Nephron progenitor cell (in vitro differentiated cells): Measurements from ENCODE around the gene SPDYA.

Source experiments
- DNase-seq: peaks from one replicate; pipeline ENCODE4 v3.0.0; 2021
- H3K27ac Mint-ChIP-seq: 2 replicates; pipeline ENCODE4 v1.8.0; 2021; ENCODE audit warnings: mild to moderate bottlenecking, moderate library complexity, mixed read lengths
- H3K27me3 Mint-ChIP-seq: 2 replicates; pipeline ENCODE4 v1.8.0; 2021; ENCODE audit warnings: mild to moderate bottlenecking, low read depth, mixed read lengths; ENCODE audit not compliant: poor library complexity
- H3K36me3 Mint-ChIP-seq: 2 replicates; pipeline ENCODE4 v1.8.0; 2021; ENCODE audit warnings: low read depth, mixed read lengths
- H3K4me1 Mint-ChIP-seq: 2 replicates; pipeline ENCODE4 v1.8.0; 2021; ENCODE audit warnings: mixed read lengths
- H3K4me3 Mint-ChIP-seq: 2 replicates; pipeline ENCODE4 v1.8.0; 2021; ENCODE audit warnings: mild to moderate bottlenecking, moderate library complexity, mixed read lengths
- H3K9me3 Mint-ChIP-seq: 2 replicates; pipeline ENCODE4 v1.8.0; 2021; ENCODE audit warnings: mild to moderate bottlenecking, moderate library complexity, mixed read lengths
- TF ChIP-seq, protein P1 (sequence below): fragments of 200-600 bp; sonication (generic); IDR thresholded peaks from 2 replicates; pipeline ENCODE4 v1.5.0; 2021; ENCODE audit warnings: antibody characterized with exemption

The SPDYA gene

DNA sequence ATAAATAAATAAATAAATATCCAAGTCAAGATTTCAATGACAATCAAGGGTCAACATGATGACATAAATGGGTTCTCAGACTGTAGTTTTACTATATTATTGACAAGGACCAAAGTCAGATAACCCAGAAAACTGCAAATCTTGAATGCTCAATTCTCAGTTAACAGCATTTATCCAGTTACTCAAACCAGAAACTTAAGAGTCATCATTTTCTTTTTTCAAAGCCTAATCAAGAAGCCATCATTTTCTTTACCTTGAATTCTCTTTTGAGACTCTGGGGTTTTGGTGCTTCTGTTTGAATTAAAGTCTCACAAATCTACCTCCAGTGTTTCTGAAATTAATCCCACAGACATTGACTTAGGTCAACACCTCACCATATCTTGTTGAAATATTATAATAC is 45.3 kb downstream of the SPDYA start:
- peaks cover 49% of the 10 kb centered on the region for H3K36me3 Mint-ChIP-seq
- H3K4me3 Mint-ChIP-seq, result no peak overlapping the region
- H3K27ac Mint-ChIP-seq, result no peak overlapping the region
- no peaks in the 10 kb centered on the region for H3K27me3 Mint-ChIP-seq
- TF ChIP-seq, protein P1, sequence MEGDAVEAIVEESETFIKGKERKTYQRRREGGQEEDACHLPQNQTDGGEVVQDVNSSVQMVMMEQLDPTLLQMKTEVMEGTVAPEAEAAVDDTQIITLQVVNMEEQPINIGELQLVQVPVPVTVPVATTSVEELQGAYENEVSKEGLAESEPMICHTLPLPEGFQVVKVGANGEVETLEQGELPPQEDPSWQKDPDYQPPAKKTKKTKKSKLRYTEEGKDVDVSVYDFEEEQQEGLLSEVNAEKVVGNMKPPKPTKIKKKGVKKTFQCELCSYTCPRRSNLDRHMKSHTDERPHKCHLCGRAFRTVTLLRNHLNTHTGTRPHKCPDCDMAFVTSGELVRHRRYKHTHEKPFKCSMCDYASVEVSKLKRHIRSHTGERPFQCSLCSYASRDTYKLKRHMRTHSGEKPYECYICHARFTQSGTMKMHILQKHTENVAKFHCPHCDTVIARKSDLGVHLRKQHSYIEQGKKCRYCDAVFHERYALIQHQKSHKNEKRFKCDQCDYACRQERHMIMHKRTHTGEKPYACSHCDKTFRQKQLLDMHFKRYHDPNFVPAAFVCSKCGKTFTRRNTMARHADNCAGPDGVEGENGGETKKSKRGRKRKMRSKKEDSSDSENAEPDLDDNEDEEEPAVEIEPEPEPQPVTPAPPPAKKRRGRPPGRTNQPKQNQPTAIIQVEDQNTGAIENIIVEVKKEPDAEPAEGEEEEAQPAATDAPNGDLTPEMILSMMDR, result no peak
- H3K9me3 Mint-ChIP-seq, result no peaks in the 10 kb centered on the region
- H3K4me1 Mint-ChIP-seq, result no peaks in the 10 kb centered on the region
- DNase-seq, result no peak

DNA sequence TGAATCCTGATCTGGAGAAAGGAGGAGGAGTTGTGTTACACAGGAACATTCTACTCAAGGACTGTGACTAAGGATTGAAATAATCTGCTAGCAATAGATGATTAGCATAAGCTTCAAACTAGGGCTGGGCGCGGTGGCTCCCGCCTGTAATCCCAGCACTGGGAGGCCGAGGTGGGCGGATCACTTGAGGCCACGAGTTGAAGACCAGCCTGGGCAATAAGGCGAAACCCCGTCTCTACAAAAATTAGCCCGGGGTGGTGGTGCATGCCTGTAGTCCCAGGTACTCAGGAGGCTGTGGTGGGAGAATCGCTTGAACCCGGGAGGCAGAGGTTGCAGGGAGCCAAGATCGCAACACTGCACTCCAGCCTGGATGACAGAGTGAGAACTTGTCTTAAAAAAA is 58.0 kb downstream of the SPDYA start:
- TF ChIP-seq, protein P1, result no peak
- DNase-seq, result peak; percentile 10
- Mint-ChIP-seq H3K27me3 (peaks cover 22% of the 10 kb centered on the region), H3K36me3 (peaks cover 25% of the 10 kb centered on the region), H3K27ac (no peak overlapping the region), H3K4me1 (peaks cover 36% of the 10 kb centered on the region), H3K9me3 (no peaks in the 10 kb centered on the region), H3K4me3 (peak overlapping the region; percentile 100)

DNA sequence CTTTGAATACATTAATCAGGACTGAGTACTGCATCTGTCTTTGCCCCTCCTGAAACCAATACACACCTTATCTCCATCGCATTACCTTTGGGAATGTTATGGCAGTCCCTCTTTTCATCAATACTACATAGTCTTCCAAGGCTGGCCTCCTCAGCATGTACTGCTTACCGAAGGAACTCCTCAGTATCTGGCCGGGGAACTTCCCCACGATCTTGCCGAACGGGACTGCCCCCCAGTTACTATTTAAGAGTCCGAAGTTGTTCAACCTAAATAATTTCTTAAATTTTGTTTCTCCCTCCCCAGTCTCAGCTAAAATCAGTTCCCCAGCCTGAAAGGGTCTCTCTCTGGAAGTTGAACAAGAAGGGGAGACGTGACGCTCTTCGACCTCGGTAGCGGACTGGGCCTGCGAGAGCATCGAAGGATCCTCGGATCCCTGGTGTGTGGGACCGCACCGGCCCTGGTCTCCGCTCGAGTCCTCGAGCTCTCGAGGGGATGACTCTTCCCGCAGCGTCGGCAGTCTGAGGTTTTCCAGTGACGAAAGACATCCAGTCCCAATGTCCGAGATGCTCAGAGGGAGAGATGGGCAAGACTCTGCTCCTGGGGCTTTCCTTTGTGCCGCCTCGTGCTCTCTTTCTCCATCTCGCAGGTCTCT is 59.0 kb downstream of the SPDYA start:
- H3K4me1 Mint-ChIP-seq, result peaks cover 36% of the 10 kb centered on the region
- peak overlapping the region; percentile 100 for H3K4me3 Mint-ChIP-seq
- DNase-seq, result no peak
- peak overlapping the region; percentile 99 for H3K27ac Mint-ChIP-seq
- peaks cover 18% of the 10 kb centered on the region for H3K36me3 Mint-ChIP-seq
- TF ChIP-seq, protein P1, result no peak
- peaks cover 30% of the 10 kb centered on the region for H3K27me3 Mint-ChIP-seq
- no peaks in the 10 kb centered on the region for H3K9me3 Mint-ChIP-seq

DNA sequence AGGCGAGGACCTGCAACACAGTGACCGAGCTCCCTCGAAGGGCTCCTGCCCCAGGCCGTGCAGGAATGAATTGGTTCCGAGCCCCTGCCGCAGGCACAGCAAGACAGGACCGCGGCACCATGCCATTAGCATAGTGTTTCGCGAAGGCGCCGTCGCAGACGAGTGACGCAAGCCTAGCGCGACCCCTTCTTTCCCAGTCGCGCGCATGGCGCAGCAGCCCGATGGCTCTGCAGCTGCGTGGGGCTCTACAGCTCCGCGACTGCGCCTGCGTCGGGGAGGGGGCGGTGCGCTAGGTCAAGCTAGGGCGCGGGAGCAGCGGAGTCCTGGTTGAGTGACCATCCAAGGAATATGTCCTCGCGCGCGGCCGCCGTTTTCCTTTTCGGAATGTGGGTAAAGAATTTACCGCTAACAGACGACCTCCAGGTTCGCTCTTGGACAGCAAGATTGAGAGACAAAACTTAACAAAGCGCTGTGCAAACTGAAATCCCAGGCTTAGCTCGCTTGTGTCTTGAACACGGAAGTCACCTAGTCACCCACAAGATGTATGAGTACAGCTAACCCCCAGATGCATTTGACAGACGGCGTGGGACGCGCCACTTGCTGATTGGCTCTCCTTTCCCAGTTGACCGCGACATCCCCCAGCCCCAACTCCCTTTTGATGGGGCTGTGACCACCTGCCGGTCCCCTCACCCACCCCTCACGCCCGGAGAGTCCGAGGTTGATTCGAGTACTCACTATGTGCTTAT is 59.7 kb downstream of the SPDYA start, which contains the start of gene TRMT61B:
Gene TRMT61B, minus strand, starts transcription at position 164 of the 746 bp plus-strand sequence. Its CDS starts 32 bp downstream, at position 132.
- H3K36me3 Mint-ChIP-seq, result peaks cover 12% of the 10 kb centered on the region
- H3K9me3 Mint-ChIP-seq, result no peaks in the 10 kb centered on the region
- TF ChIP-seq, protein P1, result no peak
- H3K4me3 Mint-ChIP-seq, result peak within 1 kb of the TSS; percentile 100
- H3K27me3 Mint-ChIP-seq, result peaks cover 35% of the 10 kb centered on the region
- peak; percentile 99 for DNase-seq
- H3K4me1 Mint-ChIP-seq, result peaks cover 32% of the 10 kb centered on the region
- H3K27ac Mint-ChIP-seq, result peak within 1 kb of the TSS; percentile 99

DNA sequence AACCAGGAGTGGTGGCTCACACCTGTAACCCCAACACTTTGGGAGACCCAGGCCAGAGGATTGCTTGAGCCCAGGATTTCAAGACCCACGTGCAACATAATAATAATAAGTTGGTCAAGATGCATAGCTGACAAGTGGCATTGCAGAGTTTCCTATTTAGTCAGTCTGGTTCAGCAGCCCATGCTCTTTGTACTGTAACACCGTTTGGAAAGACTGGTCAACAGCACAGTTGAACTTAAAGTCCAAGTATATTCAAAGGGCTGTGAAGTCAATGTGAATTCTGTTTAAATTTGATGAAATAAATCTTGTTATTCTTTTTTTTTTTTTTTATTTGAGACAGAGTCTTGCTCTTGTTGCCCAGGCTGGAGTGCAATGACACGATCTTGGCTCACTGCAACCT is 61.0 kb downstream of the SPDYA start:
- no peak overlapping the region for H3K4me3 Mint-ChIP-seq
- no peaks in the 10 kb centered on the region for H3K9me3 Mint-ChIP-seq
- H3K27me3 Mint-ChIP-seq, result peaks cover 48% of the 10 kb centered on the region
- no peak overlapping the region for H3K27ac Mint-ChIP-seq
- TF ChIP-seq, protein P1, result no peak
- no peak for DNase-seq
- peaks cover 31% of the 10 kb centered on the region for H3K4me1 Mint-ChIP-seq
- H3K36me3 Mint-ChIP-seq, result peaks cover 10% of the 10 kb centered on the region
